SKM-1 (cell line): ENCODE measurements around the gene ZBTB7B.

Experiments used
- DNase-seq: peaks from one replicate; lab custom pipeline; 2025; ENCODE audit not compliant: unreplicated experiment; lab: John Stamatoyannopoulos, UW

Gene ZBTB7B

GRCh38 chr1:155052439-155053395 lies 50.1 kb downstream of the ZBTB7B start:
- no peak for DNase-seq

GRCh38 chr1:155053531-155054105 lies 51.0 kb downstream of the ZBTB7B start:
- no peak for DNase-seq

GRCh38 chr1:155057104-155057503 lies 54.5 kb downstream of the ZBTB7B start:
- no peak for DNase-seq

- no peak for DNase-seq
Observed at GRCh38 chr1:155057788-155058211, 55.2 kb downstream of the ZBTB7B start.

- DNase-seq, result no peak
Observed at GRCh38 chr1:155060736-155061135, 58.1 kb downstream of the ZBTB7B start.

- peak; percentile 70 for DNase-seq
Observed at GRCh38 chr1:155061381-155062150, 59.0 kb downstream of the ZBTB7B start.

GRCh38 chr1:155062151-155062686 lies 59.6 kb downstream of the ZBTB7B start:
- no peak for DNase-seq

- no peak for DNase-seq
Observed at GRCh38 chr1:155062702-155063411, 60.3 kb downstream of the ZBTB7B start.

GRCh38 chr1:155063550-155064110 lies 61.0 kb downstream of the ZBTB7B start, which contains the start of gene EFNA4:
Gene EFNA4 (plus strand): TSS chr1:155063740. CDS start chr1:155063824, 84 bp downstream.
- peak; percentile 98 for DNase-seq

- no peak for DNase-seq
Observed at GRCh38 chr1:155064111-155064831, 61.7 kb downstream of the ZBTB7B start.

GRCh38 chr1:155064832-155065429 lies 62.3 kb downstream of the ZBTB7B start:
- DNase-seq, result no peak

GRCh38 chr1:155066777-155067176 lies 64.2 kb downstream of the ZBTB7B start:
- DNase-seq, result no peak
